Central memory CD8-positive, alpha-beta T cell (primary cell): ENCODE results near the gene ITFG2.

Experiments used
- ATAC-seq: fragments of 150-1000 bp; cut with Tn5 transposase; replicated peaks from 2 replicates; pipeline ENCODE4 v1.10.0; 2022; ENCODE audit warnings: mild to moderate bottlenecking, moderate FRiP score, moderate number of reproducible peaks; ENCODE audit not compliant: poor library complexity, severe bottlenecking; ENCODE audit errors: extremely low read depth
- DNase-seq, 2 donors: peaks; one replicate each; pipeline ENCODE4 v3.0.0; 2021; ENCODE audit warnings: low spot score in 2 of 2
- H3K27ac Mint-ChIP-seq: one replicate; pipeline ENCODE4 v1.8.0; 2022; ENCODE audit warnings: low read depth, mild to moderate bottlenecking, moderate library complexity, mixed read lengths
- H3K27me3 Mint-ChIP-seq: one replicate; pipeline ENCODE4 v1.8.0; 2022; ENCODE audit warnings: mixed read lengths
- H3K36me3 Mint-ChIP-seq: one replicate; pipeline ENCODE4 v1.8.0; 2022; ENCODE audit warnings: mild to moderate bottlenecking, moderate library complexity, mixed read lengths; ENCODE audit not compliant: insufficient read depth
- H3K4me1 Mint-ChIP-seq: one replicate; pipeline ENCODE4 v1.8.0; 2022; ENCODE audit warnings: mixed read lengths
- H3K4me3 Mint-ChIP-seq: one replicate; pipeline ENCODE4 v1.8.0; 2022; ENCODE audit warnings: mild to moderate bottlenecking, moderate library complexity, mixed read lengths
- H3K9me3 Mint-ChIP-seq: one replicate; pipeline ENCODE4 v1.8.0; 2022; ENCODE audit warnings: mixed read lengths

ITFG2 gene

DNA sequence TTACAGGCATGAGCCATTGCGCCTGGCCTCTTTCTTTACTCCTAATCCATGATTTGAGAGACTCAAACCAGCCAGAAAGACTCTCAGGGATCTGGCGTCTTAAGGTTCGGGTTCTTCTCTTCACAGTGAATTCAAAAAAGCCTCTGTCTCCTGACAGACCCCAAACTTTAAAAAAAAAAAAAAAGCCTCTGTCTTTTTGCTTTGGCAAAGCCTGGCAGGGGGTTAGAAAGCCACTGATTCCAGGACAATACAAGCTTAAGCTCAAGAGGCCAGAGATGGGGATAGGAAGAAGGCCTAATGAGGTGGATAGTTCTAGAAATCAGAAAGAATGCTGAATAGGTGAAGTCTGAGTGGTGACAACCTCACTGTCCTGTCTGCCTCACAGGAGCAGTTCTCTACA is 13.6 kb downstream of the ITFG2 start:
- DNase-seq, result no peak
- peaks cover 49% of the 10 kb centered on the region for H3K36me3 Mint-ChIP-seq

GRCh38 chr12:2826721-2827515 is 14.4 kb downstream of the ITFG2 start:
- no peak overlapping the region for H3K27ac Mint-ChIP-seq
- DNase-seq, result no peak
- no peak overlapping the region for H3K4me3 Mint-ChIP-seq
- no peaks in the 10 kb centered on the region for H3K27me3 Mint-ChIP-seq
- no peak for ATAC-seq
- no peaks in the 10 kb centered on the region for H3K9me3 Mint-ChIP-seq
- H3K36me3 Mint-ChIP-seq, result peaks cover 47% of the 10 kb centered on the region
- no peaks in the 10 kb centered on the region for H3K4me1 Mint-ChIP-seq

More for the DNA sequence above, 13.6 kb downstream of the ITFG2 start:
- no peak for ATAC-seq
- no peaks in the 10 kb centered on the region for H3K9me3 Mint-ChIP-seq
- no peaks in the 10 kb centered on the region for H3K27me3 Mint-ChIP-seq
- no peak overlapping the region for H3K4me3 Mint-ChIP-seq
- H3K27ac Mint-ChIP-seq, result no peak overlapping the region
- H3K4me1 Mint-ChIP-seq, result no peaks in the 10 kb centered on the region

GRCh38 chr12:2829275-2829674 is 16.8 kb downstream of the ITFG2 start:
- no peaks in the 10 kb centered on the region for H3K27me3 Mint-ChIP-seq
- peaks cover 2% of the 10 kb centered on the region for H3K4me1 Mint-ChIP-seq
- peak overlapping the region; percentile 10 for H3K27ac Mint-ChIP-seq
- H3K9me3 Mint-ChIP-seq, result no peaks in the 10 kb centered on the region
- DNase-seq (no peak), ATAC-seq (no peak)
- no peak overlapping the region for H3K4me3 Mint-ChIP-seq
- H3K36me3 Mint-ChIP-seq, result peaks cover 32% of the 10 kb centered on the region

GRCh38 chr12:2832550-2833127 is 20.2 kb downstream of the ITFG2 start:
- no peak for ATAC-seq
- no peaks in the 10 kb centered on the region for H3K27me3 Mint-ChIP-seq
- H3K9me3 Mint-ChIP-seq, result no peaks in the 10 kb centered on the region
- H3K27ac Mint-ChIP-seq, result peak overlapping the region; percentile 26
- no peak for DNase-seq
- H3K4me3 Mint-ChIP-seq, result no peak overlapping the region
- peaks cover 29% of the 10 kb centered on the region for H3K36me3 Mint-ChIP-seq
- H3K4me1 Mint-ChIP-seq, result peaks cover 11% of the 10 kb centered on the region

- Mint-ChIP-seq H3K27me3 (no peaks in the 10 kb centered on the region), H3K27ac (no peak overlapping the region), H3K36me3 (peaks cover 27% of the 10 kb centered on the region), H3K4me3 (no peak overlapping the region), H3K4me1 (peaks cover 11% of the 10 kb centered on the region), H3K9me3 (no peaks in the 10 kb centered on the region)
- ATAC-seq (no peak), DNase-seq (no peak)
Observed at GRCh38 chr12:2833327-2833726, 20.9 kb downstream of the ITFG2 start.

DNA sequence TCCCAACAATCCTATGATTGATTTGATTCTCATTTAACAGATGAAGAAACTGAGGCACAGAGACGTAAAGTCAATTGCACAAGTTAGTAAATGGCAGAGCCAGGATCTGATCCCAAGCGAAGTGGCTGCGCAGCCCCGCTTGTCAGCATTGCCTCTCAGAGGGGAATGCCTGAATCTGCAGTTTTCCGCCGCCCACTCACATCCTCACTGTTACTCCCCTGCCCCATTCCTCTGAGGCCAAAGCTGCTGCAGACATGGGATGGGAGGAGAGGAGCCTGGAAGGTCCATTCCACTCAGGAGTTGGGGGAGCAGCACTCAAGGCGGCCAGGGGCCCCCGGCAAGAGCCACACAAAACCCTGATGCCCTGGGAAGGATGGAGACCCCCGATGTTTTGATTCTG is 21.3 kb downstream of the ITFG2 start:
- H3K36me3 Mint-ChIP-seq, result peaks cover 27% of the 10 kb centered on the region
- DNase-seq (no peak), ATAC-seq (no peak)
- H3K27ac Mint-ChIP-seq, result no peak overlapping the region
- H3K27me3 Mint-ChIP-seq, result no peaks in the 10 kb centered on the region
- H3K9me3 Mint-ChIP-seq, result no peaks in the 10 kb centered on the region
- no peak overlapping the region for H3K4me3 Mint-ChIP-seq
- H3K4me1 Mint-ChIP-seq, result peaks cover 11% of the 10 kb centered on the region

DNA sequence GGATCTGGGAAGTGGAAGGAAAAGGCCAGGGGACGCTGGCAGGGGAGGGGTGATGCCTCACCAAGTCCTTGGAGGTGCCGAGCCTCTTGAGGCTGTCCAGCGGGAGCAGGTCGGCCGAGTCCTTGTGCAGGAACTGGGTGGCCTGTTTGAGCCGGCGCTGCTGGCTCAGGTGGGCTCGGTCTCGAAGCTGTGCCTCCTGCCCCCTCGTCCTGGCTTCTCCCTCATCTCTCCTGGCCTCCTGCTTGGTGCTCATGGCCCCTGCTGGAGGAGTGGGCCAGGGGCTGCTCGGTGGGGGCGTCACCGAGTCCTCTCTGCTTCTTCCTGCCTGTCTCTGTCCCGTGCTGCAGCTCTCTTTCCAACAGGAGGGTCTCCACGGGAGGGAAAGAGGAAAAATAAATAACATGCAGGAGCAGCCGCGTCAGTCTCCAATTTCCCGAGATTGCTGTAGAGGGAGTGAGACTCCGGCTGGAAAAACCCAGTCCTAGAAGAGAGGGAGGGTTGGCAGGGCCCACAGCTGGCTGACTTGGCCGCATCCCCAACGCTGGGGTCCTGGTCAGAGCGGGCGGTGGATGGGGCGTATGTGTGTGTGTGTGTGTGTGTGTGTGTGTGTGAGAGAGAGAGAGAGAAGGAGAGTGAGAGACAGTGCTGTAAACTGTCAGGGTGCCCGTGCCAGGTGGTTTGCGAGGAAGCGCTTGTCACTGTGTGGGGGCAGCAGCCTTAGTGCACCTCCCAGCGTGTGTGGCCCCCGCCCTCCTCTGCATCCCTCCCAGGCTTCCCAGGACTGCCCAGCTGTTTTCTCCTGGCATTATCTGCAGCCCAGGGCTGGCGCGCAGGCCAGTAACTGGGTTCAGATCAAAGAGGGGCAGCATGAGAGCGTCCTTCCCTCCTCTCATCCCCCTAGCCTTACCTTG is 22.4 kb downstream of the ITFG2 start, which contains the start of gene NRIP2:
Gene NRIP2 (minus strand): TSS at position 455 of the 911 bp plus-strand sequence. CDS start 52 bp downstream, at position 403.
- H3K27ac Mint-ChIP-seq, result peak within 1 kb of the TSS; percentile 62

GRCh38 chr12:2835691-2836403 is 23.4 kb downstream of the ITFG2 start:
- Mint-ChIP-seq H3K27ac (peak overlapping the region; percentile 62), H3K4me3 (no peak overlapping the region), H3K36me3 (peaks cover 31% of the 10 kb centered on the region), H3K27me3 (no peaks in the 10 kb centered on the region), H3K4me1 (peaks cover 11% of the 10 kb centered on the region), H3K9me3 (no peaks in the 10 kb centered on the region)
- no peak for DNase-seq
- ATAC-seq, result no peak

More for the DNA sequence above, 22.4 kb downstream of the ITFG2 start, which contains the start of gene NRIP2:
- Mint-ChIP-seq H3K36me3 (peaks cover 28% of the 10 kb centered on the region), H3K4me1 (peaks cover 11% of the 10 kb centered on the region), H3K27me3 (no peaks in the 10 kb centered on the region), H3K4me3 (no peak within 1 kb of the TSS), H3K9me3 (no peaks in the 10 kb centered on the region)
- DNase-seq (no peak), ATAC-seq (no peak)

- Mint-ChIP-seq H3K4me1 (peaks cover 11% of the 10 kb centered on the region), H3K27ac (no peak overlapping the region), H3K36me3 (peaks cover 32% of the 10 kb centered on the region), H3K27me3 (no peaks in the 10 kb centered on the region), H3K9me3 (no peaks in the 10 kb centered on the region), H3K4me3 (no peak overlapping the region)
- DNase-seq (no peak), ATAC-seq (no peak)
Observed at GRCh38 chr12:2836574-2836973, 24.1 kb downstream of the ITFG2 start.

- no peak overlapping the region for H3K27ac Mint-ChIP-seq
- no peak overlapping the region for H3K4me3 Mint-ChIP-seq
- DNase-seq (no peak), ATAC-seq (no peak)
- peaks cover 29% of the 10 kb centered on the region for H3K36me3 Mint-ChIP-seq
- no peaks in the 10 kb centered on the region for H3K9me3 Mint-ChIP-seq
- peaks cover 5% of the 10 kb centered on the region for H3K4me1 Mint-ChIP-seq
- no peaks in the 10 kb centered on the region for H3K27me3 Mint-ChIP-seq
Observed at GRCh38 chr12:2841056-2841650, 28.7 kb downstream of the ITFG2 start.

GRCh38 chr12:2842948-2843347 is 30.5 kb downstream of the ITFG2 start:
- peaks cover 5% of the 10 kb centered on the region for H3K4me1 Mint-ChIP-seq
- no peak overlapping the region for H3K4me3 Mint-ChIP-seq
- no peaks in the 10 kb centered on the region for H3K27me3 Mint-ChIP-seq
- no peak for ATAC-seq
- no peaks in the 10 kb centered on the region for H3K9me3 Mint-ChIP-seq
- peaks cover 19% of the 10 kb centered on the region for H3K36me3 Mint-ChIP-seq
- H3K27ac Mint-ChIP-seq, result no peak overlapping the region
- no peak for DNase-seq

- no peak for DNase-seq
- peaks cover 14% of the 10 kb centered on the region for H3K36me3 Mint-ChIP-seq
- H3K4me3 Mint-ChIP-seq, result no peak overlapping the region
- no peaks in the 10 kb centered on the region for H3K27me3 Mint-ChIP-seq
- no peak overlapping the region for H3K27ac Mint-ChIP-seq
- H3K9me3 Mint-ChIP-seq, result no peaks in the 10 kb centered on the region
- ATAC-seq, result no peak
- peaks cover 5% of the 10 kb centered on the region for H3K4me1 Mint-ChIP-seq
Observed at GRCh38 chr12:2844786-2845185, 32.3 kb downstream of the ITFG2 start.
